GM12878 (cell line): Measurements from ENCODE around the gene KANSL2. TPM values are rescaled to one million over a fixed set of nuclear protein-coding genes. Genes with fewer than 3 reads are reported as not detected.
A peak's percentile ranks its signal among the peaks of the same experiment; 100 is the strongest.

Experiments
- ATAC-seq: fragments of 200-7000 bp; cut with Tn5 transposase; 3 replicates; pipeline ENCODE4 v1.9.1; 2020; ENCODE audit warnings: mild to moderate bottlenecking, moderate library complexity
- BruUV-seq: library from RNA; stranded (reverse); fragments of 400-500 nt; replicated peaks from 2 replicates; lab custom pipeline; 2021; lab: Mats Ljungman, UMichigan
- CTCF ChIA-PET: fragments of 300-600 bp; sonication (Branson Sonifier 250); formaldehyde crosslinking; extraction: SDS; loops from one replicate; lab custom pipeline; 2021; ENCODE audit warnings: inconsistent platforms; lab: Yijun Ruan, JAX
- POLR2A ChIA-PET: fragments of 350-600 bp; formaldehyde crosslinking; extraction: SDS; loops from one replicate; lab custom pipeline; 2021; ENCODE audit warnings: inconsistent platforms; lab: Charles Lee
- RAD21 ChIA-PET: fragments of 300-600 bp; sonication (Branson Sonifier 250); formaldehyde crosslinking; loops from one replicate; lab custom pipeline; 2023; ENCODE audit warnings: antibody characterized with exemption; ENCODE audit not compliant: unreplicated experiment; lab: Charles Lee
- SMC1A ChIA-PET: fragments of 300-600 bp; sonication (Branson Sonifier 250); formaldehyde crosslinking; loops from one replicate; lab custom pipeline; 2023; ENCODE audit not compliant: unreplicated experiment, uncharacterized antibody; lab: Charles Lee
- DNase-seq: peaks from one replicate; pipeline ENCODE4 v3.0.0-alpha.2; 2011; ENCODE audit warnings: low read depth, low spot score
- FAIRE-seq: peaks from 3 replicates; lab custom pipeline; 2011; peaks lifted over from hg19 to GRCh38; lab: Jason Lieb, UNC
- H2AFZ ChIP-seq: 2 replicates; pipeline ENCODE4 v1.6.0; 2011; ENCODE audit warnings: low read depth, low read length, control low read depth; ENCODE audit not compliant: control insufficient read depth
- H3K27ac ChIP-seq: 2 replicates; pipeline ENCODE4 v1.5.1; 2011; ENCODE audit warnings: control low read depth; ENCODE audit not compliant: control insufficient read depth, insufficient read depth
- H3K27me3 ChIP-seq, 2 experiments: replicated peaks in 1 of 2; 2 replicates each; pipeline versions ENCODE4 v1.6.0 to v1.6.1; 2011; ENCODE audit warnings: low read length in 1 of 2; ENCODE audit not compliant: control insufficient read depth in 2 of 2, insufficient read depth in 2 of 2
- H3K36me3 ChIP-seq, 2 experiments: 2 replicates each; pipeline ENCODE4 v1.5.1; 2011; ENCODE audit warnings: low read length in 1 of 2; ENCODE audit not compliant: control insufficient read depth in 2 of 2, insufficient read depth in 2 of 2
- H3K4me1 ChIP-seq: 2 replicates; pipeline ENCODE4 v1.6.1; 2011; ENCODE audit warnings: mild to moderate bottlenecking, low read length, moderate library complexity, mixed read lengths; ENCODE audit not compliant: control insufficient read depth, insufficient read depth
- H3K4me2 ChIP-seq: 2 replicates; pipeline ENCODE4 v1.6.0; 2011; ENCODE audit warnings: control low read depth; ENCODE audit not compliant: control insufficient read depth, insufficient read depth
- H3K4me3 ChIP-seq: fragments of 200-600 bp; sonication (generic); 2 replicates; pipeline ENCODE4 v1.5.1; 2016
- H3K79me2 ChIP-seq: 2 replicates; pipeline ENCODE4 v1.6.0; 2011; ENCODE audit warnings: low read length; ENCODE audit not compliant: control insufficient read depth, insufficient read depth
- H3K9ac ChIP-seq: 2 replicates; pipeline ENCODE4 v1.8.0; 2011; ENCODE audit warnings: low read length, control low read depth, mixed read lengths; ENCODE audit not compliant: control insufficient read depth, insufficient read depth
- H3K9me3 ChIP-seq: replicated peaks from 3 replicates; pipeline ENCODE4 v1.5.1; 2011; ENCODE audit warnings: mild to moderate bottlenecking, low read length; ENCODE audit not compliant: control insufficient read depth, insufficient read depth
- H4K20me1 ChIP-seq: 2 replicates; pipeline ENCODE4 v1.6.0; 2011; ENCODE audit not compliant: control insufficient read depth, insufficient read depth
- ATF2 ChIP-seq: IDR thresholded peaks from 2 replicates; pipeline ENCODE4 v1.6.1; 2012; ENCODE audit warnings: low read length, inconsistent platforms
- CEBPB ChIP-seq, 2 experiments: fragments of 150-350 bp in 1 of 2; IDR thresholded peaks; 2 replicates each; pipeline ENCODE4 v1.6.1; 2012 to 2014; ENCODE audit warnings: low read depth in 2 of 2, low read length in 2 of 2, borderline replicate concordance in 1 of 2, inconsistent platforms in 1 of 2
- ETV6 ChIP-seq, 2 experiments: fragments of 450-650 bp in 1 of 2; IDR thresholded peaks in 1 of 2; conservative IDR thresholded peaks in 1 of 2; 2 replicates each; pipeline ENCODE4 v1.6.1; 2014; ENCODE audit warnings: antibody characterized with exemption in 1 of 2, borderline replicate concordance in 1 of 2, low read depth in 1 of 2, mild to moderate bottlenecking in 1 of 2, moderate library complexity in 1 of 2
- IKZF1 ChIP-seq: fragments of 450-650 bp; conservative IDR thresholded peaks from 2 replicates; pipeline ENCODE4 v1.6.1; 2017; ENCODE audit warnings: antibody characterized with exemption, mild to moderate bottlenecking
- MEF2B ChIP-seq: fragments of 450-650 bp; IDR thresholded peaks from 2 replicates; pipeline ENCODE4 v1.6.1; 2018; ENCODE audit warnings: mild to moderate bottlenecking, moderate library complexity; ENCODE audit not compliant: partially characterized antibody, poor library complexity, severe bottlenecking
- NR2C2 ChIP-seq: IDR thresholded peaks from 2 replicates; pipeline ENCODE4 v1.6.1; 2011; ENCODE audit warnings: borderline replicate concordance, low read depth; ENCODE audit not compliant: control insufficient read depth, insufficient read length
- PML ChIP-seq: IDR thresholded peaks from 2 replicates; pipeline ENCODE4 v1.6.1; 2012; ENCODE audit warnings: low read length, inconsistent platforms
- PRDM15 ChIP-seq: fragments of 450-650 bp; formaldehyde crosslinking; IDR thresholded peaks from 2 replicates; pipeline ENCODE4 v1.4.0; 2020; ENCODE audit warnings: mild to moderate bottlenecking, moderate library complexity
- SIN3A ChIP-seq: IDR thresholded peaks from 2 replicates; pipeline ENCODE4 v1.6.1; 2012; ENCODE audit warnings: low read depth, low read length, improper control_type of control experiment
- SIX5 ChIP-seq: IDR thresholded peaks from 2 replicates; pipeline ENCODE4 v1.6.1; 2011; ENCODE audit warnings: mild to moderate bottlenecking, low read depth, low read length, moderate library complexity; ENCODE audit not compliant: severe bottlenecking
- YY1 ChIP-seq: IDR thresholded peaks from 2 replicates; pipeline ENCODE4 v1.6.1; 2011; ENCODE audit warnings: low read depth, mild to moderate bottlenecking, low read length
- ZNF24 ChIP-seq: fragments of 450-650 bp; IDR thresholded peaks from 2 replicates; pipeline ENCODE4 v1.6.1; 2017; ENCODE audit warnings: antibody characterized with exemption, mild to moderate bottlenecking
- ZSCAN29 ChIP-seq: fragments of 450-650 bp; IDR thresholded peaks from 2 replicates; pipeline ENCODE4 v1.6.1; 2017; ENCODE audit warnings: mild to moderate bottlenecking, moderate library complexity
- WGBS: methylation state at CpG from one replicate; pipeline ENCODE4 v1.1.6; 2016; ENCODE audit warnings: low lambda C conversion rate; ENCODE audit not compliant: insufficient replicate concordance, insufficient coverage; ENCODE audit errors: missing lambda C conversion rate; 5-methylcytosine and 5-hydroxymethylcytosine counted together
- in situ Hi-C: fragments of 300-500 bp; cut with MboI; formaldehyde crosslinking; loops from 9 replicates; pipeline ENCODE4 v1.14.3; 2018; ENCODE audit warnings: mixed read lengths
- intact Hi-C: fragments of 100-400 bp; cut with micrococcal nuclease; formaldehyde crosslinking; loops from one replicate; pipeline ENCODE4 v1.14.2; 2022; ENCODE audit not compliant: unreplicated experiment
- polyA plus RNA-seq, 11 experiments: library from polyadenylated mRNA; depleted of rRNA in 4 of 11; unstranded in 6 of 11; stranded (reverse) in 5 of 11; fragments of >200 nt; fragmentation: Nextera tagmentation in 4 of 11; fragmentation: Illumina TruSeq in 1 of 11; extraction: Ambion mirVana in 4 of 11; extraction: Trizol in 1 of 11; gene quantifications; 1 replicate in 1 of 11; 2 replicates in 10 of 11; pipeline versions ENCODE4 v1.2.1 to v1.2.3, GENCODE V29; 2011 to 2016; ENCODE audit warnings: inconsistent platforms in 2 of 11, missing spikeins in 2 of 11, low read depth in 1 of 11
- total RNA-seq, 4 experiments: library from RNA; depleted of rRNA in 3 of 4; stranded (reverse); fragments of >200 nt in 3 of 4; fragmentation: Illumina TruSeq in 1 of 4; extraction: Trizol in 1 of 4; gene quantifications; 2 replicates each; pipeline versions ENCODE4 v1.2.1 to v1.2.3, GENCODE V29; 2013 to 2021

KANSL2 gene
- total and polyA plus RNA-seq, 10 of the 15 experiments (the other 5 are each of a cell fraction or from before 2014, with no cell fraction given) = 28.1 to 54.8 (median 40.9) TPM

GRCh38 chr12:48678551-48679185 lies 3.4 kb downstream of the KANSL2 start:
- in situ Hi-C loops = no loop called here
- 7% methylated on average over 3 of the region's 3 CpGs for WGBS
- TF ChIP-seq MEF2B (no peak), YY1 (no peak), NR2C2 (no peak), SIX5 (no peak), ETV6 (conservative IDR thresholded peaks at IDR 0.05 in 1 of 2, IDR thresholded peaks at IDR 0.05 in 1 of 2; ENCODE audit: borderline replicate concordance in 1 of 2, low read depth in 1 of 2) (no peak), ZNF24 (no peak), ZSCAN29 (no peak), ATF2 (no peak), CEBPB (IDR thresholded peaks at IDR 0.05; ENCODE audit: borderline replicate concordance in 1 of 2, low read depth in 2 of 2, low read length in 2 of 2) (no peak), PRDM15 (CRISPR knock-in tag) (no peak), PML (no peak), IKZF1 (no peak), SIN3A (no peak)

More at GRCh38 chr12:48678551-48679185, 3.4 kb downstream of the KANSL2 start:
- DNase-seq = no peak
- peak overlapping the region; percentile 4; the same call in 1 of the 2 replicates for H3K27ac ChIP-seq
- no peak for ATAC-seq
- H3K4me2 ChIP-seq = peak overlapping the region; percentile 67
- CTCF ChIA-PET = interaction anchor here (1.1 to 1.5 kb wide), 2 partner anchors 32 to 37 kb away, joined by 3 read pairs; no protein-coding TSS in a partner anchor
- RAD21 ChIA-PET = no interaction called here
- peaks cover 5% of the 10 kb centered on the region for H3K4me1 ChIP-seq
- no peaks in the 10 kb centered on the region for H3K27me3 ChIP-seq
- peaks cover 0 to 7% of the 10 kb centered on the region in 2 experiments for H3K36me3 ChIP-seq
- no TSS peak for BruUV-seq
- peak overlapping the region; percentile 34; the same call in 1 of the 2 replicates for H3K9ac ChIP-seq
- intact Hi-C loops = loop anchor here (10.0 kb wide), 1 partner anchor 116 kb away; no protein-coding TSS in a partner anchor
- H3K79me2 ChIP-seq = peaks cover 65% of the 10 kb centered on the region
- H2AFZ ChIP-seq = no peak overlapping the region
- H3K4me3 ChIP-seq = peak overlapping the region; percentile 90
- no peaks in the 10 kb centered on the region for H4K20me1 ChIP-seq
- FAIRE-seq = no peak
- H3K9me3 ChIP-seq = no peaks in the 10 kb centered on the region
- SMC1A ChIA-PET = interaction anchor here (0.6 to 1.7 kb wide), 6 partner anchors 13 to 503 kb away, joined by 3 to 4 read pairs (median 4); no protein-coding TSS in a partner anchor
- POLR2A ChIA-PET = interaction anchor here (0.7 to 1.2 kb wide), 3 partner anchors 11 to 37 kb away, joined by 3 to 4 read pairs (median 3); no protein-coding TSS in a partner anchor
